ENCODE results near the gene CLEC14A.

GRCh38 chr14:38209572-38210557 is 46.0 kb downstream of the CLEC14A start:
- TF ChIP-seq TAF1 (IDR thresholded peaks at IDR 0.05; ENCODE audit: low read depth, low read length) (no peak), PAX5 (IDR thresholded peaks at IDR 0.05; ENCODE audit: insufficient read depth, low read length, severe bottlenecking) (no peak), POLR2A (IDR thresholded peaks at IDR 0.05; ENCODE audit: low read depth, low read length) (no peak)
